GM19468 (cell line): Measurements from ENCODE around the gene TECPR1.

Experiments
- ATAC-seq: cut with Tn5 transposase; IDR thresholded peaks from one replicate; pipeline ENCODE4 v1.9.1; 2021; ENCODE audit warnings: mild to moderate bottlenecking, moderate library complexity, moderate number of reproducible peaks; ENCODE audit not compliant: unreplicated experiment; ENCODE audit errors: extremely low read depth

The TECPR1 gene

DNA sequence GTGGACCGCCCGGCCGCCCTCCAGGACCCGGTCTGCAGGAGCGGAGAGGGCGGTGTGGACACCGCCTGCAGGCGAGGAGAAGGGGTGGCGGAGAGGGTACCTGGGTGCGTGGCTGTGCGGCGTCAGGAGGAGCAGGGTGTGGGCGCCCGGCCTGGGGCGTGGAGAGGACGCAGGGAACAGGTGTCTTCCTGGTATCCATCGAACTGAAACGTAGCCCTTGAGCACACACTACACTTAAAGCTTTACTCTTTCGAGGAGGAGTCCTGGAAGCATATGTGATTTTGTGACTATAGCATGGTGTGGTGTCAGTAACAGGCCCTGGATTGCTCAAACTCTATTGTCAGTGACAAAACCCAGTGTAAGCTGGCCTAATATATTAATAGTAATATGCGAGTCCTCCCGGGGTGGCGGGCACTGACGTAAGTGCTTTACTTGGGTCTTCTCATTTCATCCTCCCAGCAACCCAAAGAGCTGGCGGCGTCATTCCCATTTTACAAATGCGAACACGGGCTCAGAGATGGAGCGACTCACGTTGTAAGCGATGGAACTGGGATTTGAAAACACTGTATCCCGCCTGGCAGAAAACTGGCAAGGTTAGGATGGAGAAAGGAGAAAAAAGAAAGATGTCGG is 508 bp upstream of the TECPR1 start:
- peak; percentile 3 for ATAC-seq

GRCh38 chr7:98251231-98251600 is 816 bp downstream of the TECPR1 start:
- no peak for ATAC-seq

DNA sequence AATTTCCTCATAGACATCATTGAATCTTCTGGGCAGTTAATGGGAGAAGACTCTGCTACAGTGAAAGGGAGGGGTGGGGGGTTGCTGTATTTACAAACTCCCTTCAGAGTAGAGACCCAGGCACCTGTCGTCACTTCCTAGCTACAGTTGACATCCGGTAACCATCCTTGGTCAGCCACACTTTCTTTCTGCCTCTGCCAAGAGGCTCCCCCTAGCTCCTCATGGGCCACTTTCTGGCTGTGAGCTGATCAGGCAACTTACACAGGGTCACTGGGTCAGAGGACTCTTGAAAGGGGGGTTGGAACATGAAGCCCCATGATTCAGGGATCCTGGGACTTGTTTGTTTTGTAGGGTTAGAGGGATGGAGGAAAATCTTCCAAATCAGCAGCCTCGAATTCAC is 1.2 kb downstream of the TECPR1 start:
- ATAC-seq = no peak

- ATAC-seq = no peak
Measured at GRCh38 chr7:98249106-98249505, 2.9 kb downstream of the TECPR1 start.

- ATAC-seq = no peak
Measured at GRCh38 chr7:98248156-98248555, 3.9 kb downstream of the TECPR1 start.

- ATAC-seq = no peak
Measured at GRCh38 chr7:98244871-98245270, 7.2 kb downstream of the TECPR1 start.

- no peak for ATAC-seq
Measured at GRCh38 chr7:98242934-98243333, 9.1 kb downstream of the TECPR1 start.

GRCh38 chr7:98242342-98242741 is 9.7 kb downstream of the TECPR1 start:
- no peak for ATAC-seq

GRCh38 chr7:98241674-98242241 is 10.3 kb downstream of the TECPR1 start:
- no peak for ATAC-seq

- no peak for ATAC-seq
Measured at GRCh38 chr7:98240961-98241673, 10.9 kb downstream of the TECPR1 start.

DNA sequence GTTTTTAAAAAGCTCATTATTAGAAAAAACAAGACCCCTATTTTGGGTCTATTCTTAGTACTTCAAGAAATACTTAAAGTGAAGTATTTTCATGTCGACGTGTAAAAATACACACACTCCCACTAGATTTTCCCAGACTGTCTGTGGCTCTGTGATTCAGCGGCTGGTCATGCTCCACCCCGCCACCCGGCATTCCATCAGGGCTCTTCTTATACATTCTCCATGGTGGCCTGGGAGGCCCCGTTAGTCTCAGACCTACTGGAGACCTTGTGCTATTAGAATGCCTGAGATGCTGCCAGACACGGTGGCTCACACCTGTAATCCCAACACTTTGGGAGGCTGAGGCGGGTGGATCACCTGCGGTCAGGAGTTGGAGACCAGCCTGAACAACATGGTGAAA is 13.1 kb downstream of the TECPR1 start:
- no peak for ATAC-seq

GRCh38 chr7:98238076-98238475 is 14.0 kb downstream of the TECPR1 start:
- no peak for ATAC-seq

- no peak for ATAC-seq
Measured at GRCh38 chr7:98236355-98237185, 15.5 kb downstream of the TECPR1 start.

- ATAC-seq = no peak
Measured at GRCh38 chr7:98235901-98236300, 16.1 kb downstream of the TECPR1 start.

GRCh38 chr7:98234429-98235147 is 17.4 kb downstream of the TECPR1 start:
- no peak for ATAC-seq

DNA sequence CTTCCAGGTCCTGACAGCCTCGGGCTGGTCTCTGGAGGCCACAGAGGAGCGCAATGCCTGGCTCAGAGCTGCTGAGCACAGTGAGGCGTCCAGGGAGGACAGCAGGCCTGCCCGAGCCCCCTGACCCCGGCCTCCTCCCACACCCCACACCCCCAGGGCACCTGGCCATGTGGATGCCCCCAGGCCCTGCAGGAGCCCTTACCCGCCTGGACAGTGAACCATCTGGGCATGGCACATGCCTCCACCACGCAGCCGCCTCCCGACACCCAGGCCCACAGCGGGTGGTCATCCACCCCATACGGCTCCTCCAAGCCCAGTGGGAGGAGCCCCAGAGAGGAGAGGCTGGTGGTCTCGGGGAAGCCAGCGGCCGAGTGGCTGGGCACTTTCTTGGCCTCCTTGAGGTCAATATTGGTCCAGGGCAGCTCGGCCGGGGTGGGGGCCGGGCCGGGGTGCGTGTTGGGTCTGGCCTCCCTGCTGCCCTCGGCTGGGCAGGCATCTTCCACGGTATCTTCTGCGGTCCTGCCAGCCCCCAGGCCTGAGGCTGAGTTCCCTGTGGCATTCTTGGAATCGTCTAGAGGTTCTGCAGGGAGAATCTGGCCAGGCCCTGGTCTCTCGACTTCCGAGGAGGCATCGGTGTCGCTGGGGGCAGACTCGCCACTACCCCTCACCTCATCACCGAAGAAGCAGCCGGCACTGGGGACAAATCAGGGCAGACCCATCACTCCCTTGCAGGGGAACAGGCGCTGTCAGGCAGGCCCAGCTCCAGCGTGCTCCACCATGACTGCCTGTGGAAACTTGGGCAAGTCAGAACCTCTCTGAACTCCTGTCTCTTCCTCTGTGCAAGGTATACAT is 18.6 kb downstream of the TECPR1 start:
- no peak for ATAC-seq

GRCh38 chr7:98232799-98233198 is 19.2 kb downstream of the TECPR1 start:
- no peak for ATAC-seq

GRCh38 chr7:98232263-98232585 is 19.8 kb downstream of the TECPR1 start:
- ATAC-seq = no peak

GRCh38 chr7:98231493-98232262 is 20.4 kb downstream of the TECPR1 start:
- ATAC-seq = no peak
